GM19035 (cell line): ENCODE results near the gene MRPL46.

Experiments used
- ATAC-seq: cut with Tn5 transposase; IDR thresholded peaks from one replicate; pipeline ENCODE4 v1.9.1; 2021; ENCODE audit not compliant: unreplicated experiment

Gene MRPL46

DNA sequence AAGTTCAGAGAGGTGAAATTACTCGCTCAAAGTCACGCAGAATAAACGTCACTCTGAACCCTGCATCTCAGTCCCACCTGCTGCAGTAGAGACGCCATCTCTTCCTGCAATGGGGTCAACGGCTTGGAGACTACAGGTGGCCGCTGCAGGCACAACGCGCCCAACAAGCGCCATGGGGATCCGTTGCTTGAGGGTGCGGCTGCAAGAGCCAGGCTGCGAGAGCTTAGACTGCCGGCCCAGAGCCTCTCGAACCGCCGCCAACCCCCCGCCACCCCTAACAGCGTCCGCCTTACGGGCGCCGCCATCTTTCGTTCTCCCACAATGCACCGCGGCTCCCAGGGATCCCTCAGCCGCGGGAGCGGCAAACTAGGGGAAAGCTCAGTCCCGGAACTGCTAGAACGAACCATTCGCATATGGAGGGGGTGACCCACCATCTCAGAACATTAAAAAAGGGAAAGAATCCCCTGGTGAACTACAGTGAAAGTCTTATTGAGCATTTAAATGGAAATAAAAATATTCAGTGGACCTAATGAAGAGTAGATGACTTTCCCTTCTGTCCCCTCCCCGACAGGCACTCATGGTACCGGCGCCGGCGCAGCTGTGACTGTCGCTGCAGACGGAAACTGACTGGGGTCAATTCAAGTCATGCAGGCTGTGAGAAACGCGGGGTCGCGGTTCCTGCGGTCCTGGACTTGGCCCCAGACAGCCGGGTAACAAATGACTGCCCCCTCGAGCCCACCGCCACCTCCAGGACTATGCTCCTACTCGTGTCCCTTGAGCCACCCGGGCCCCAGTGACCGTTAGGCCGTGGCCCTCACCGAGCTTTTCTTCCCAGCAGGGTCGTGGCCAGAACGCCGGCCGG, at the start of gene MRPL46, which contains the start of gene MRPS11:
Gene MRPL46, minus strand, starts transcription at position 316 of the 862 bp plus-strand sequence. Its CDS starts 11 bp downstream, at position 305.
Gene MRPS11, plus strand, starts transcription at position 636 of the 862 bp plus-strand sequence. Its CDS starts 10 bp downstream, at position 646.
- peak; percentile 88 for ATAC-seq

DNA sequence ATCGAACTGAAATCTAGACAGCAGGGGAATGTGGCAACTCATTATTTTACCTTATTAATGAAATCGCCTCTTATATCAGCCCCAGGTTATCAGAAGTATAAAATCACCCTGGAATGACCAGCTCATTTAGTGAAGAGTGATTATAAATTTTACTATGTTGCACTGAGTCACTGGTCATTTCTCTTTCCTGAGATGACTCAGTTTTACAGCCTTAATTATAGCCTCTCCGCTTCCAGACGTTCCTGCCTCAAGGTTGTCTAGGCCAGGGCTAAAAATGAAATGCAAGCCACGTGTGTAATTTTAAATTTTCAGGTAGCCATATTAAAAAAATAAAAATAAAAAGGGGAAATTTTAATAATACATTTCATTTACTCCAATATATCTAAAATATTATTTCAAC, 46.0 kb upstream of the MRPL46 start:
- no peak for ATAC-seq

DNA sequence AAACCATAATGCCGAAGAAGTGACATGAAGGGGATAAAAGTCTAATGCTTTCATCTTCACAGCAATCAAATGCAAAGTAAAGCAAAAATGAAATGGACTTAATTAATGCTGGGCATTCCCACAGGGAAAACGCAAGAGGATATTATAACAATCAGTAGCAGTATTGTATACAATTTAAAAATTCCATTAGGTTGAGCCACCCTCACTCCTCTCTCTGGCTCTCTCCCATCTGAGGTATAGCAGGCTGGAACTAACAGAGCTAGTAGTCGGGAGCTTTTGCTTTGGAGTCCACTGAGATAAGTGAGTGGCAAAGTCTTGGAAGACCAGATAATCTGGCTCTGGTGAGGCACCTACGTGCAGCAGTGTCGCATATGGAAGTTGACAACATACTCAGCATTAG, 45.4 kb upstream of the MRPL46 start:
- ATAC-seq: no peak

DNA sequence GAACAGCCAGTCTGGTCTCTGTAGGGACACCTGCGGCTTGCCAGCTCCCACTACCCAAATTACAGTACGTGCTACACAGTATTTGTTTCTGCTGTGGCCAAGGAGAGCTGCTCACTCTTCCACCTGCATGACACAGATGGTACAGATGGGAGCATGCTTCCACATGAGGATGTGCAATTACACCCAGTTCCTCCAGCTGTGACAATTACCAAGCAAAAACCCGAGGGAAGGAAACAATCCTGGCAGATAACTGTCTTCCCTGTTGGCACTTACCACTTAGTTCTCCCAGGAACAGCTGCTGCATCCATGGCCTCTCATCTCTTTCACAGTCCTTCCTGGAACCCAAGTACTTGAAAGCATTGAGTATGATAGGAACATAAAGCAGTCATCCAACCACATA, 44.9 kb upstream of the MRPL46 start:
- no peak for ATAC-seq

DNA sequence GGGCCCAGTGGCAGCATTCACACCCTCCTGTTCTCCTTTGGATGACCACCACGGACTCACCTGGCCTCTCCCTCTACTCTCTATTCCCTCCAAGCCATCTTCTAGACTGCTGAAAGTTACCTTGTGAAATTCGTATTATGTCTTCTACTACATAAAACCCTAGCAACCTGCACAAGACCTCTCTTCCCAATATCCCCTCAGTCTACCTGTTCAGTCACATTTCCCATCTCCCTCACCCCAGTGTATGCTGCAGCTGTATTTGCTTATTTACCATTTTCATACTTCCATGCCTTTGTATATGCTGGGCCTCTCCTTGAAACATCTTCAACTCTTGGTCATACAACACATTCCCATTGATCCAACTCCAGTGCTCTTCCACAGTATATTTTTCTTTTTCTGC, 44.0 kb upstream of the MRPL46 start:
- ATAC-seq: no peak

DNA sequence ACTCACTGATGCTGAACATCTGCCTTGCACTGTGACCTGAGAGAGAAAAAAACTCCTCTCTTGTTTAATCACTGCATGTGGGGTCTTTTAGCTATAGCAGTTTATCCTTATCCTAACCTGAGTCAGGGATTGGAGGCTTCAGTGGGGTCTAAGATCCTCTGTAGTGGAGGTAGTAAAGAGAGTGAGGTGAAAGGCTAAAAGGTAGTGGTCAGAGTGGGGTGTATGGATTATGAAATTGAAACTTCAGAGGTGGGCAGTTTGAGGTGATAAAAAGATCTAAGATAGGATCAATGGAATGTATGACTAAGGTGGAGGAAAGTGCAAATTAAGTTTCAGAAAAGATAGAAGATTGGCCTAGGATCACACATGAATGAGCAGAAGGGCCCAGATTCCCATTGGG, 42.8 kb upstream of the MRPL46 start:
- no peak for ATAC-seq

DNA sequence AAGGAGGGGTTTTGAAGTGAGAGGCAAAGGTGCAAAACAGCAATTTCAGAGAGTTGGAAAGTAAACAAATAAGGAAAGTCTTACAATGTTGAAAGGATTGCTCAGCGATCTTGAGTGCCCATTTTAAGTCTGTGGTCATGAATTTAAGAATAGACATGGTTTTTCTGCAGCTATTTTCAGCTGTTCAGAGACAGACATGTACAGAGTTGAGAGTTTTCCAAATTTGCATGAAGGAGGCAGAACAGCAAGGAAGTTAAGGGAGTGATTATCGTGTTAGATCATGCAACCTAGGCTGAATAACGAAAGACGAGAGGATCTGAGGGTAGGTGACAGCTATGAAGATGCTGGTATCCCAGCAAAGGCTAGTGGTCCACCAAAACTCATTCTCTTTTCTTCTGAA, 42.1 kb upstream of the MRPL46 start:
- ATAC-seq: no peak

DNA sequence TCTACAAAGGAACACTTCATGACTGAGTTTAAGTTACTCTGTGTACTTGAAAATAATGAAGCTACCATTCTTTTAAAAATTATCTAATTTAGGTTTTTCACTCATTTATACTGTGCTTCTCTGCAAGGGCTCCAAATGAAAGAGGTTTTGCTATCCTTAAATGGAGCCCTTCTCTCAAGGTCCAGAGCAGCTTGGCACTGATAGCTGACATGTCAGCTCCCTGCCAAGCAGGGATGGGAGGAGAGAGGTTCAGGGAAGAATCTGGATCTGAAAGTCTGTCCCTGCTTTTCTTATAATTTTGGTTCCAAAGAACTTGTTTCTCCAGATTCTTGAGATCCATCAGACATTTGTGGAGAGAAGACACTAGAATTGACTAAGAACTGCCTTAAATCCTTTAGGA, 39.4 kb upstream of the MRPL46 start:
- ATAC-seq: no peak

DNA sequence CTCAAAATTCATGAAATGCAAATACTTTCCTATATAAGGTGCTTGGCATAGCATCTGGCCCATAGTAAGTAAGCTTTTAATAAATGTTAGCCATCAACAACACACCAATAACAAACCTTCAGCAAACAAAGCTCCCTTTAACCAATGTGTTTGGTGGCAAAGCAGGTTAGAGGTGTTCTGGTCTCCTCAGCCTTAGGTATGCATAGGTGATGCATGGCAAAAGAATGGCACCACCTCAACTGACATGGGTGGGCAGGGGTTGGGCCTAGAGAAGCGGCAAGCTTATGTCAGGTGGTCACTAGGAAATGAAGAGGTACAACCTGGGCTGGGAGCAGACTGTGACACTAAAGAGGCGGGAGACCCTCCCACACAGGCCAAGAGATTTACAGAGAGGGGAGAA, 38.5 kb upstream of the MRPL46 start:
- no peak for ATAC-seq

DNA sequence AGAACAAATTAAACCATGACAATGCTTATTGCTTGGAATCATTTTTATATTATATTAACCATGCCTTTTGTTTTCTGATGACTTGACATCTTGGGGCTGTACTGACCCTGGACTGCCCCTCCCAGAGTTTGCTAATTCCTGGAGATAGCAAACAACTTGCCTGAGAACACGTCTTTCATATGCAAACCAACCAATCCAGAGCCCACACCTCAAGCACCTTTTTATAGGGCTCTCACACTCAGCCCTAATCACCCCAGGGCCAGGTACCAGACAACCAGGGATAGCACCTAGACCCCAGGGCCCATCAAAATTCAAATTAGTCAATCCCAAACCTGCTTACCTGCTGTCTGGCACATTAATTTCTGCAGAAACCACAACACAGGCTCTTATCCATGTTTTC, 37.3 kb upstream of the MRPL46 start:
- no peak for ATAC-seq

DNA sequence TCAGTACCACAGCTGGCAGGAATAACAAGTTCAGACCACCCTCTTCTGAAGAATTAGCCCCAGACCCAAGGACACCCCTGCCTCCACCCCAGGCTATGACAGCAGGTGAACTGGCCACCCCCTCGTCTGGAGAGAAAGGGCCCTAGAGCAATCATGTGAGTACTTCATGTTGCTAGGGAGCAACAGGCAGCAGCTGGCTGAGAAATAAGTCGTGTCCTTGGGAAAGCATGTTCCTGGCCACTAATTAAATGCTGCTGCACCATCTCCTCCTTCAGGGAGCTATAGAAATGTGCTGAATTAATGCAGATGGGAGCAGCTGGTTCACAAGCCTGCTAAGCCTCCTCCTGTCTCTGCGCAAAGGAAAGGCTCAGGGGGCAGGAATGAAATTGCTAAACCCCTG, 31.8 kb upstream of the MRPL46 start:
- no peak for ATAC-seq

DNA sequence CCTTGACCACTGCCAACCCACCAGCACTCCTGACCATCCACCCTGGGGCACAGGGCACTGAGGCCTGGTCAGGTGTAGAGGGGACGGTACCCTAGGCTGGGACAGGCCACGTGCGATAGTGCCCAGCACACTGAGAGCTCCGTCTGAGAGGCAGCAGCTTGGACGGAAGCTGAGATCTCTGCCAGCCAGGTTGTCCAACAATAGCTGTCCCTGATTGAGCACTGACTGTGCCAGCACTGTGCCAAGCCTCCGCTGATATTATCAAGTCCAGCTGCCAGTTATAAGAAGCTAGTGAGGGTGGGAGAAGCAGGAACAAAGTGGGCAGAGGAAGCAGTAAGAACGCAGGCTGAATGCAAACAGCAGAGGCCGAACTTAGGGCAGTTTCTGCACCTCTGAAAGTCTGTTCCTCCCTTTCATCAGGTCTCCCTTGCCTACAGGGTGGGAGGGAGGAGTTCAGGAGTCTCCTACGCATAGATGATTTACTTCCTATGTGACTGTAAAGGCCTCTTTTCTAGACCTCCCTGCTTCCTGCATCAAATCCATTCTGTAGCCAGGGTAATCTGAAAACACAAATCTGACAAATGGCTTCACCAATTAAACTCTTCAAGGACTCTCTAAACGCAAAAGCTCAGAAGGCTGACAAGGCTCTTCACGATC, 30.0 kb upstream of the MRPL46 start:
- no peak for ATAC-seq

DNA sequence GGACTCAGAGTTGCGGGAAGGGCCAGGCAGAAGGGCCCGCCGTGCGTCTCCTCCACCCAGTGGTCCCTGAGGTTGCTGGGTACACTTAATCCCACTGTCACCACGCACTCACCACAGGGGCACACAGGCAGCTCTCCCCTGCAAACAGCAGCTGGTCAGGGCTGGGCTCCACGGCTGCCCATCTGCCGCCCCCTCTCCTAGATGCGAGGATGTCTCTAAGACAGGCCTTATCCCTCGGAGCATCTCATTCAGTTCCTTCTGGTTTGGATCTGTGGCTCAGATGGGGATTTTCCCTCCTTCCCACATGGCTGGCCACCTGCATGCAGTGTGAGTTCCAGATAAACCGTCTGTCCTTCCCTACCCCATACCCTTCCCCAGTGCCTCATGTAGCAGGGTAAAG, 26.7 kb upstream of the MRPL46 start:
- ATAC-seq: no peak

DNA sequence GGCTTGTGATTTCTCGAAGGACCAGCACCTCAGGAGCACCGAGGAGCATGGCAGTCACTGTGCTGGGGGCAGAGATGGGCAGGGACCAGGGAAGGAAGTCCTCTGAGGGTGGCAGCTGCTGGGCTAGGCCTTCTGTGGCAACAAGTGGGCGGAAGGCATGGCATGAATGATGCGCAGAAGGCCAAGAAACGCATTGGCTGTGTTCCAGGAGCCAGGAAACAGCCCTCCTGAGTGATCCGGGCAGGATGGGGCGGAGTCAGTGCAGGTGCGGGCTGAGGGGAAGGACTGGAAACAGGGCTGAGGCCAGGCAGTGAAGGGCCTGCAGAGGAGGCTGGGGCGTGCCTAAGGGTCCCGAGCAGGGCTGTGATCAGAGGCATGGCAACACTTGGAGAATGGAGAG, 24.0 kb upstream of the MRPL46 start:
- no peak for ATAC-seq

DNA sequence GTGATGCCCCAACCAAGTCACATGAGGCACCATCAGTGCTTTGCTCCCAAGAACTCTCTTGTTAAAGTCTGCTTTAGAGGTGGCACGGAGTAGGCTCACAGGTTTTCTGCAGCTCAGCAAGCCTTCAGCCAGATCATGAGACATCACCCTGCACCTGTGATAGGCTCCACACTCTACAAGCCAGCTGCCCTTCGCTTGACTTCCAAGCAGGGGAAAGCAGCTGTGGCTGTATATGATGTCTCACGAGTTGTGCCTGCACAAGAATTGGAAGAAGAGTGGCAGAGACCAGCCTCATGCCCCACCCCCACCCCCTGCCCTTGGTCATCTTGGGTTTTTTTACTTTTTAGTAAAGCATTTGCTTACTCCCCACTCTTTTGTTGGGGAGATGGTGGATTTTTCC, 22.8 kb upstream of the MRPL46 start:
- ATAC-seq: no peak

DNA sequence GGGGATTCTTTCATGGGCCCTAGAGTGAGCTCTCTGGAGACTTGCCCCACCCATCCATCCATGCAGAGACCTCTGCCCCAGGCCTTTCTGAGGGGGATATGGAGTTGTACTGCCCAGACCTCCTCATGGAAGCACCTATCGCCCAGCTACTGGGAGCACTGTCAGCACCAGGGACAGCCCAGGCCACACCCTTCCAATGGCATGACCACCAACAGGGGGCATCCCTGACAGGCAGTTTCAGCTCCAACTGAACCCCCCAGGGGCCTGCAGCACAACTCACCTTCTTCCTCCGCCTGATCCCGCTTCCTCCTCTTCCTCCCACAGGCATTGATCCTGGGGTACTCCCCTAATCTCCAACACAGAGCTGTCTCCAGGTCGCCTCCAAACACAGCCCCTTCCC, 22.1 kb upstream of the MRPL46 start:
- no peak for ATAC-seq

DNA sequence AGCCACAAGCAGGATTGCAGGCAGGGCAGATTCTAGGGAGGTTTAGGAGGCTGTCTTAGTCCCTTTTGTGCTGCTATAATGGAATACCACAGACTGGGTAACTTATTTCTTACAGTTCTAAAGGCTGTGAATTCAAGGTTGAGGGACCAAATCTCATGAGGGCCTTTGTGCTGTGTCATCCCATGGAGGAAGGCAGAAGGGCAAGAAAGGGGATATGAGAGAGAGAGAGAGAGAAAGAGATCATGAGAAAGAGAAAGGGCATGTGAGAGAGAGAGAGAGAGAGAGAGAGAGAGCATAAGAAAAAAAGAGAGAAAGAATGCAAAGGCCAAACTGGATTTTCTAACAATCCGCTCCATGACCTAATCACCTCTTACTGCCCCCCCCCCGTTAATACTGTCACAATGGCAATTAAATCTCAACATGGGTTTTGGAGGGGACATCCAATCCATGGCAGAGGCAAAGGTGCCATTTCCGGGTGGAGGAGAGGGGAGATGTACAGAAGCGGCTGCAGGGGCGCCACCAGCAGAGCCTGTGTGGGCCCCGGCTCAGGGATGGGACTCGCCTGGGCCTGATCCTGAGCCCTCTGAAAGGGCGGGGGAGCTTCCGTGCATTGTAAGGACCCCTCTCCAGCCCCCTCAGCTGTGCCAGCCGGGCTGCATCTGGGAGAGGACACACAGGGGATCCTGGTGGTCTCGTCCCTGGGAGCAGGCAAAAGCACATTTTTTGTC, 20.8 kb upstream of the MRPL46 start:
- no peak for ATAC-seq

DNA sequence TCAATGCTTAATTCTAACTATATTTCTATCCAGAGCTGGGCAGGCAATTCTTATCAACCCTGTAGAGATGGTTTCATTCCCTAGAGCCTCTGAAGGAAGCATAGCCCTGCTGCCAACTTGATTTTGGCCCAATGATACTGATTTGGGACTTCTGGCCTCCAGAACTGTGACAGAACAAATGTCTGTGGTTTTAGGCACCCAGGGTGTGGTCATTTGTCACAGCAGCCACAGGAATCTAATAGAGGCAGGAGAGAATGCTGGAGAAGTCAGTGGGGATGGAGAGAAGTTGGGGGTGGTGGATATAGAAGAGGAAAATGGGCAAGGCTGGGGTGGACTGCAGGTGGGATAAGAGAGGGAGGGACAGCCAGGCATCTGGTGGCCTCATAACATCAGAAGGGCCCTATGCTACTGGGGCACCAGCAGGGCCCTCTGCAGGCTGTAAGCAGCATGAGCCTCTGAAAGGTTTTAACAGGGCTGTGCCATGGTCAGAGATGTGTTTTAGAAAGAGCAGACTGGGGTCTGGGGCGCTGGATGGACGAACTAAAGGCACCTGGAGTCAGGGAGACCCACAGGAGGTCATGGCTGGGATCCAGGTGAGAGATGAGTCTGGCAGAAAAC, 20.1 kb upstream of the MRPL46 start:
- ATAC-seq: no peak

DNA sequence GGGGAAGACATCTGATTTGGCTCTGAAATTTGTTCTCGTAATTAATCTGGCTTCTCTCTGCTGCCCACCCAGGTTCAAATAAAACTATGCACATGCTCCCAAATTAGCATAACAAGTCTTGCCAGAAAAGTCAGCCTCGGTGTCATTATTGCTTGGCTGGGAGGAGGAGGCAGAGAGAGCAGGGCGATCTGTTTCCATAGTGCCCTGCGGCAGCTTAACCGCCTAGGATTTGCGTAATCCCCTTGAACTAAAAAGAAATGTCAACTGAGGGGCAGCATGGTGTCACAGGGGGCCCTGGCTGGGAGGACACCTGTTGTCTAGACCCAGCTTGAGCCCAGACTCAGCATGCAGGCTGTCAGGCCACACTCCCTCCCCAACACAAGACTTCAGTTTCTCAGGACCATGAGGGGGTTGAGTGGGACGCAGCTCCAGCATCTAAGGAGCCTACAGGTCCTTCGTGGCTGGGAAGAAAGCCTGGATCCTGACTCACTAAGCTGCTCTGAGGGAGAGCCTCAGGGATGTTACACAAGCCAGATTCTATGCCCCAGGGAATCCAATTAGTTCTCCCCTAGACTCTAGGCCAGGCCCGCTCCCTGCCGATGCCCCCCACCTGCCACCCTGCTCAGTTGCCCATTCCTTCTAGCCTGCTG, 17.6 kb upstream of the MRPL46 start:
- no peak for ATAC-seq

DNA sequence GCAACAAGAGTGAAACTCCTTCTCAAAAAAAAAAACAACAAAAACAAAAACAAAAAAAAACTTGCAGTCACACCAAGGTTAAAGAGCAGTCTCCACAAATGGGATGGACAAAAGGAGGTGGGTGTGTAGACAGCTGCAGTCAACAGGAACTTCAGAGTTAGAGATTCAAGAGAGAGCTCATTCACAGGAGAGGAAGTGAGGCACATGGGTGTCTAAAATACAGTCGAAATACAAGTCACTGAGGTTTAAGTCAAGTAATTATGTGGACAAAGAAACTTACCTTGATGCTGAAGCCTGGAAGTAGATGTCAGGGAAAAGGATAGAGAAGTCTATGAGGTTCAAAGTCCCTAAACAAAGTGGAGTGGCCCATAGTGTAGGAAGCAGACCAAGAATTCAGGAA, 15.1 kb upstream of the MRPL46 start:
- no peak for ATAC-seq

DNA sequence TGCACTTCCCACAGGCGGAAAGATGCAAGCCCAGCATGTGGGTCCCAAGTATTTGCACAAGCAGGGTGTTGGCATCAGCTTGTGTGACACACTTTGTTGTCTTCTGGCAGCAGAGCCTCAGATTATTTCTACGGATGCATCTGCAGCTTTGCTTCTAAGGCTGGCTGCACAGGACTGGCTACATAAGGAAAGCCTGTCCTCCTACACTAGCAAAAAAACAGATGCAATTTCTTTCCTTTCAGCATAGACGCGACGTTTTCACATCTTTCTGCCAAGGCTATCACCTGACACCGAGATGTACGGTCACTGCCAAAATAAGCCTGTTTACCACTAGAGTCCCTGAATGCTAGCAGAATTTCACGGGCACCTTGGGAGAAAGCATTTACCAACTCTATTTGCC, 13.8 kb upstream of the MRPL46 start:
- ATAC-seq: no peak
